Upper lobe of left lung (tissue), 6 donors: ENCODE data around the gene TTLL4. TPM values are rescaled to one million over a fixed set of nuclear protein-coding genes. Genes with fewer than 3 reads are reported as not detected.

Experiments used
- ATAC-seq, 2 donors: fragments of 200-7000 bp; cut with Tn5 transposase; one replicate each; pipeline ENCODE4 v1.9.1; 2022; ENCODE audit warnings: mild to moderate bottlenecking in 2 of 2, moderate library complexity in 2 of 2; ENCODE audit not compliant: low FRiP score in 2 of 2
- DNase-seq, 2 donors: peaks; one replicate each; pipeline ENCODE4 v3.0.0-alpha.2; 2019 to 2020
- H3K27ac ChIP-seq, 4 donors: fragments of 200-600 bp; sonication (generic); one replicate each; pipeline ENCODE4 v1.5.1; 2016 to 2019
- H3K27me3 ChIP-seq, 4 donors: fragments of 200-600 bp; sonication (generic); one replicate each; pipeline ENCODE4 v1.5.1; 2017 to 2019
- H3K36me3 ChIP-seq, 4 donors: fragments of 200-600 bp; sonication (generic); one replicate each; pipeline ENCODE4 v1.5.1; 2016 to 2019
- H3K4me1 ChIP-seq, 4 donors: fragments of 200-600 bp; sonication (generic); one replicate each; pipeline ENCODE4 v1.5.1; 2018 to 2019
- H3K4me3 ChIP-seq, 4 donors: fragments of 200-600 bp; sonication (generic); one replicate each; pipeline ENCODE4 v1.5.1; 2017 to 2019; ENCODE audit warnings: mild to moderate bottlenecking in 2 of 4, moderate library complexity in 1 of 4
- H3K9me3 ChIP-seq, 4 donors: fragments of 200-600 bp; sonication (generic); one replicate each; pipeline ENCODE4 v1.5.1; 2018 to 2019
- CTCF ChIP-seq, 6 experiments: fragments of 450-650 bp in 4 of 6; fragments of 200-600 bp in 2 of 6; sonication (generic) in 2 of 6; IDR thresholded peaks; one replicate each; pipeline ENCODE4 v1.5.1; 2016 to 2019; ENCODE audit warnings: antibody characterized with exemption in 6 of 6
- EP300 ChIP-seq, 4 donors: sonication (generic); formaldehyde crosslinking; IDR thresholded peaks; one replicate each; pipeline ENCODE4 v1.5.1; 2017; ENCODE audit warnings: antibody characterized with exemption in 4 of 4, control low read depth in 2 of 4
- POLR2A ChIP-seq, 4 donors: fragments of 450-650 bp; IDR thresholded peaks; one replicate each; pipeline ENCODE4 v1.5.1; 2016 to 2017; ENCODE audit warnings: antibody characterized with exemption in 4 of 4, mild to moderate bottlenecking in 2 of 4
- POLR2AphosphoS5 ChIP-seq, 2 donors: sonication (generic); formaldehyde crosslinking; IDR thresholded peaks; one replicate each; pipeline ENCODE4 v1.5.1; 2017; ENCODE audit warnings: antibody characterized with exemption in 2 of 2
- WGBS, 2 donors: methylation state at CpG; one replicate each; pipeline ENCODE4 v1.1.5; 2017 to 2018; 5-methylcytosine and 5-hydroxymethylcytosine counted together
- total RNA-seq, 6 donors: library from RNA; depleted of rRNA in 4 of 6; stranded (reverse); fragments of >200 nt in 4 of 6; gene quantifications; one replicate each; pipeline versions ENCODE4 v1.1.0 to v1.2.1, GENCODE V29; 2016 to 2021
- donor health status: DM: no; HTN: no; CAD: no; lungs with moderate emphysema.
- donor health status: DM: no; HTN: yes; CAD: no; lungs with severe emphysema.

The TTLL4 gene
- total RNA-seq, 6 donors from 2014 or later, result 21.1 to 46.1 (median 31.7) TPM

GRCh38 chr2:218734190-218734975 is 23.7 kb downstream of the TTLL4 start:
- no peak for ATAC-seq
- no peak for DNase-seq

GRCh38 chr2:218736531-218736930 is 25.9 kb downstream of the TTLL4 start:
- Histone ChIP-seq H3K36me3 (peaks cover 7 to 42% (median 31%) of the 10 kb centered on the region in 4 donors), H3K4me1 (peaks cover 11 to 26% (median 25%) of the 10 kb centered on the region in 4 donors), H3K9me3 (no peaks in the 10 kb centered on the region), H3K27ac (no peak overlapping the region), H3K27me3 (no peaks in the 10 kb centered on the region), H3K4me3 (no peak overlapping the region)
- no peak for DNase-seq
- 82 to 89% methylated on average over 2 of the region's 2 CpGs for WGBS, 2 donors
- TF ChIP-seq CTCF (IDR thresholded peaks at IDR 0.05), result no peak
- TF ChIP-seq POLR2A (IDR thresholded peaks at IDR 0.05), result no peak
- no peak for TF ChIP-seq EP300 (IDR thresholded peaks at IDR 0.05)
- no peak for TF ChIP-seq POLR2AphosphoS5 (IDR thresholded peaks at IDR 0.05)
- ATAC-seq, result no peak

More at GRCh38 chr2:218734190-218734975, 23.7 kb downstream of the TTLL4 start:
- H3K27ac ChIP-seq, result peak overlapping the region in 3 of 4 donors; percentile 64 to 76 (median 70)
- 95 to 97% methylated on average over 8 of the region's 8 CpGs for WGBS, 2 donors
- H3K4me1 ChIP-seq, result peaks cover 11 to 29% (median 25%) of the 10 kb centered on the region in 4 donors
- peaks cover 7 to 22% (median 17%) of the 10 kb centered on the region in 4 donors for H3K36me3 ChIP-seq
- H3K9me3 ChIP-seq, result no peaks in the 10 kb centered on the region
- no peaks in the 10 kb centered on the region for H3K27me3 ChIP-seq
- H3K4me3 ChIP-seq, result no peak overlapping the region
- TF ChIP-seq POLR2A (IDR thresholded peaks at IDR 0.05), result no peak
- TF ChIP-seq CTCF (IDR thresholded peaks at IDR 0.05), result no peak

- Histone ChIP-seq H3K27me3 (no peaks in the 10 kb centered on the region), H3K4me3 (no peak overlapping the region), H3K36me3 (peaks cover 16 to 87% (median 44%) of the 10 kb centered on the region in 4 donors), H3K9me3 (no peaks in the 10 kb centered on the region), H3K4me1 (peaks cover 0 to 11% (median 2%) of the 10 kb centered on the region in 4 donors), H3K27ac (no peak overlapping the region)
- WGBS, 2 donors, result 67 to 83% methylated on average over 6 of the region's 6 CpGs
- TF ChIP-seq EP300 (IDR thresholded peaks at IDR 0.05) (no peak), POLR2AphosphoS5 (IDR thresholded peaks at IDR 0.05) (no peak), CTCF (IDR thresholded peaks at IDR 0.05) (no peak), POLR2A (IDR thresholded peaks at IDR 0.05) (no peak)
- ATAC-seq (no peak), DNase-seq (no peak)
Observed at GRCh38 chr2:218743068-218743467, 32.4 kb downstream of the TTLL4 start.

GRCh38 chr2:218744615-218745014 is 34.0 kb downstream of the TTLL4 start:
- 36 to 49% methylated on average over 3 of the region's 3 CpGs for WGBS, 2 donors
- DNase-seq (no peak), ATAC-seq (no peak)
- Histone ChIP-seq H3K36me3 (peaks cover 14 to 87% (median 45%) of the 10 kb centered on the region in 4 donors), H3K4me3 (no peak overlapping the region), H3K27me3 (no peaks in the 10 kb centered on the region), H3K4me1 (peaks cover 0 to 11% (median 2%) of the 10 kb centered on the region in 4 donors), H3K27ac (peak overlapping the region in 2 of 4 donors; percentile 71 to 73), H3K9me3 (no peaks in the 10 kb centered on the region)
- TF ChIP-seq CTCF (IDR thresholded peaks at IDR 0.05) (no peak), EP300 (IDR thresholded peaks at IDR 0.05) (no peak), POLR2AphosphoS5 (IDR thresholded peaks at IDR 0.05) (no peak)
